HUDEP-2 (cell line): Measurements from ENCODE around the gene APBA1.

Experiments used
- DNase-seq, 76 experiments: peaks; one replicate each; lab custom pipeline; 2025; ENCODE audit not compliant: unreplicated experiment in 76 of 76; lab: John Stamatoyannopoulos, UW

Gene APBA1

GRCh38 chr9:69542058-69542457 is 130.1 kb downstream of the APBA1 start:
- no peak for DNase-seq

- DNase-seq, result no peak
These were observed 136.3 kb downstream of the APBA1 start for GRCh38 chr9:69535911-69536310.

- DNase-seq, result no peak
These were observed 136.8 kb downstream of the APBA1 start for GRCh38 chr9:69535286-69535832.

- peak in 73 of 76 experiments; percentile 29 to 91 (median 65) for DNase-seq
These were observed 139.8 kb downstream of the APBA1 start for GRCh38 chr9:69532396-69532795.

- no peak for DNase-seq
These were observed 144.7 kb downstream of the APBA1 start for GRCh38 chr9:69527454-69527853.

- no peak for DNase-seq
These were observed 145.5 kb downstream of the APBA1 start for GRCh38 chr9:69526699-69527098.

GRCh38 chr9:69519470-69520240 is 152.5 kb downstream of the APBA1 start:
- DNase-seq, result no peak

- DNase-seq, result no peak
These were observed 155.5 kb downstream of the APBA1 start for GRCh38 chr9:69516353-69517322.

GRCh38 chr9:69515810-69516209 is 156.4 kb downstream of the APBA1 start:
- no peak for DNase-seq

- no peak for DNase-seq
These were observed 158.9 kb downstream of the APBA1 start for GRCh38 chr9:69513141-69513820.

- DNase-seq, result no peak
These were observed 168.1 kb downstream of the APBA1 start for GRCh38 chr9:69504058-69504457.

- no peak for DNase-seq
These were observed 169.4 kb downstream of the APBA1 start for GRCh38 chr9:69502671-69503301.

- DNase-seq, result no peak
These were observed 171.3 kb downstream of the APBA1 start for GRCh38 chr9:69500896-69501295.

- no peak for DNase-seq
These were observed 172.2 kb downstream of the APBA1 start for GRCh38 chr9:69499959-69500358.

- no peak for DNase-seq
These were observed 172.8 kb downstream of the APBA1 start for GRCh38 chr9:69499407-69499806.

GRCh38 chr9:69498470-69498869 is 173.7 kb downstream of the APBA1 start:
- no peak for DNase-seq

GRCh38 chr9:69497816-69498215 is 174.4 kb downstream of the APBA1 start:
- no peak for DNase-seq

- no peak for DNase-seq
These were observed 175.2 kb downstream of the APBA1 start for GRCh38 chr9:69496846-69497450.

- no peak for DNase-seq
These were observed 176.9 kb downstream of the APBA1 start for GRCh38 chr9:69495296-69495695.

- DNase-seq, result no peak
These were observed 177.4 kb downstream of the APBA1 start for GRCh38 chr9:69494763-69495162.
